ENCODE data around the gene GRID2IP.
"Not testable (repeated sequence)": the region's sequence is repeated elsewhere in the genome, so short reads cannot be mapped to it uniquely, and the experiment has no call there.

Gene GRID2IP

DNA sequence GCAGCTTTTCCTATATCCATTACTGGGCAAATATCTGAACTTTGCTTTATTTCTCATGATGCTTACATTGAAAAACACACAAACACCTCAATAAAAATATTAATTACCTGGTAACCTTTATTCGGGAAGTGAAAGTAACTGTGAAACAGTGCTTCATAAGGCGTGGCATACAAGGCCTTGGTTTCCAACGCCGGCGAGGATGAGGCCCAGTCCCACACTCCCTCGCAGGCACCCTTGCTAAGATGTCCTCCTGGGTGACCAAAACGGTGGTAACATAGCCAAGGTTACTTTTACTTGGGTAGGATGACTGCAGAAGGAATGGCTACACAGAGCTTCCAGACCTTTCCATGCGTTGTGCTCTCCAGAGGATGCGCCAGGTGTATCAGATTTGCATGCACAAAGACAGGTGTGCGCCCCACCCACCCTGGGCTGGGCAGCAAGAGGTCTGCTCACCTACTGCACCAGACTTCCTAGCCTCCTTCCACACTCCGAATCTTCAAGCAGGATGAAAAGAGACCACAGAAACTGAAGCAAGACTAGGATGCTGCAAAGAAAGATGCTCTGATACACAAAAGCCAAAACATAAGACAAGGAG is 90.2 kb downstream of the GRID2IP start:
- Histone ChIP-seq H3K27me3 (ENCODE audit: control insufficient read depth, low read length) (no peaks in the 10 kb centered on the region), H3K36me3 (ENCODE audit: control insufficient read depth, low read length) (peaks cover 46% of the 10 kb centered on the region), H3K27ac (ENCODE audit: low read depth, low read length) (no peak overlapping the region), H3K4me2 (ENCODE audit: low read length) (no peak overlapping the region), H3K4me1 (ENCODE audit: control insufficient read depth, low read length) (peaks cover 8% of the 10 kb centered on the region), H4K20me1 (ENCODE audit: control insufficient read depth, insufficient read depth, low read depth, low read length) (no peaks in the 10 kb centered on the region), H3K9me2 (replicated peaks; ENCODE audit: control insufficient read depth, low read length) (no peaks in the 10 kb centered on the region), H3K4me3 (ENCODE audit: low read length) (no peak overlapping the region), H3K9me3 (ENCODE audit: control insufficient read depth, insufficient read depth, low read length) (no peaks in the 10 kb centered on the region), H3K79me2 (ENCODE audit: control insufficient read depth, low read length) (no peaks in the 10 kb centered on the region), H3F3A (ENCODE audit: control insufficient read depth, insufficient read depth) (peaks cover 23% of the 10 kb centered on the region; the same call in 1 of the 2 replicates)
- TF ChIP-seq, protein P1, sequence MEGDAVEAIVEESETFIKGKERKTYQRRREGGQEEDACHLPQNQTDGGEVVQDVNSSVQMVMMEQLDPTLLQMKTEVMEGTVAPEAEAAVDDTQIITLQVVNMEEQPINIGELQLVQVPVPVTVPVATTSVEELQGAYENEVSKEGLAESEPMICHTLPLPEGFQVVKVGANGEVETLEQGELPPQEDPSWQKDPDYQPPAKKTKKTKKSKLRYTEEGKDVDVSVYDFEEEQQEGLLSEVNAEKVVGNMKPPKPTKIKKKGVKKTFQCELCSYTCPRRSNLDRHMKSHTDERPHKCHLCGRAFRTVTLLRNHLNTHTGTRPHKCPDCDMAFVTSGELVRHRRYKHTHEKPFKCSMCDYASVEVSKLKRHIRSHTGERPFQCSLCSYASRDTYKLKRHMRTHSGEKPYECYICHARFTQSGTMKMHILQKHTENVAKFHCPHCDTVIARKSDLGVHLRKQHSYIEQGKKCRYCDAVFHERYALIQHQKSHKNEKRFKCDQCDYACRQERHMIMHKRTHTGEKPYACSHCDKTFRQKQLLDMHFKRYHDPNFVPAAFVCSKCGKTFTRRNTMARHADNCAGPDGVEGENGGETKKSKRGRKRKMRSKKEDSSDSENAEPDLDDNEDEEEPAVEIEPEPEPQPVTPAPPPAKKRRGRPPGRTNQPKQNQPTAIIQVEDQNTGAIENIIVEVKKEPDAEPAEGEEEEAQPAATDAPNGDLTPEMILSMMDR (IDR thresholded peaks at IDR 0.05; ENCODE audit: low read depth, low read length, poor library complexity, severe bottlenecking), result no peak
- no peak for TF ChIP-seq EZH2phosphoT487 (IDR thresholded peaks at IDR 0.05; ENCODE audit: borderline replicate concordance, low read length)

DNA sequence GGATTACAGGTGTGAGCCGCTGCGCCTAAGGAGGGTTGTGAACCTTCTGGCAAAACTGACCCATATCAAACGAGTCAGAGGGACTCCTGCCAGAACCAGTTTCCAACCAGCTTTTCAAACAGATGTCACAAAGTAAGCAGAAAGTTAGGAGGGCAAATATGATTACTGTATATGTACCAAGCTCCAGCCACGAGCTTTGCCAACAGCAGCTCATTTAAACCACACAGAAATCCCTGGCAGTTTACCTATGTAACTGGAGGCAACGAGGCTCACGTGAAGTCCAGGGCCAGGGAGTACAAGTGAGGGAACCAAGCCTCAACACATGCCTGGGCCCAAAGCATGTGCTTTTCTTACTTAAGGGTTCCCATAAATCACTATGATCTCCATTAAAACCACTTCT is 91.0 kb downstream of the GRID2IP start:
- no peaks in the 10 kb centered on the region for H3K9me2 ChIP-seq (replicated peaks; ENCODE audit: control insufficient read depth, low read length)
- H3K4me1 ChIP-seq (ENCODE audit: control insufficient read depth, low read length), result peaks cover 15% of the 10 kb centered on the region
- no peak overlapping the region for H3K4me3 ChIP-seq (ENCODE audit: low read length)
- TF ChIP-seq, protein P1 (IDR thresholded peaks at IDR 0.05; ENCODE audit: low read depth, low read length, poor library complexity, severe bottlenecking), result no peak
- TF ChIP-seq EZH2phosphoT487 (IDR thresholded peaks at IDR 0.05; ENCODE audit: borderline replicate concordance, low read length), result no peak
- no peaks in the 10 kb centered on the region for H3K9me3 ChIP-seq (ENCODE audit: control insufficient read depth, insufficient read depth, low read length)
- no peak overlapping the region for H3K27ac ChIP-seq (ENCODE audit: low read depth, low read length)
- peaks cover 38% of the 10 kb centered on the region for H3K36me3 ChIP-seq (ENCODE audit: control insufficient read depth, low read length)
- H3K79me2 ChIP-seq (ENCODE audit: control insufficient read depth, low read length), result no peaks in the 10 kb centered on the region
- no peak overlapping the region for H3K4me2 ChIP-seq (ENCODE audit: low read length)
- H4K20me1 ChIP-seq (ENCODE audit: control insufficient read depth, insufficient read depth, low read depth, low read length), result no peaks in the 10 kb centered on the region
- H3F3A ChIP-seq (ENCODE audit: control insufficient read depth, insufficient read depth), result peaks cover 23% of the 10 kb centered on the region
- H3K27me3 ChIP-seq (ENCODE audit: control insufficient read depth, low read length), result no peaks in the 10 kb centered on the region

DNA sequence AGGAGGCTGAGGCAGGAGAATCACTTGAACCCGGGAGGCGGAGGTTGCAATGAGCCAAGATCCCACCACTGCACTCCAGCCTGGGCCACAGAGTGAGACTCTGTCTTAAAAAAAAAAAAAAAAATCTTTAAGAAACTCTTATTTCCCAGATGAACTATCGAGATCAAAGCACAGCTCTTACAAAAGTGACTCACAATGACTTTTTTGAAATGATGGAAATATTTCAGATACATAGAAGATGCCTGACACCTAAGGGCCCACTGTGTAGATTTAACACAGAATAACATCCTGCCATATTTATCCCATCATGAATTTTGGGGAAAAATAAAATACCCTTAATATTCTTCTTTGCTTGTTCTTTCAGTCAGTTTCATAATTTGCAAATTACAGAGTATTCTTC is 92.6 kb downstream of the GRID2IP start:
- H3K27me3 ChIP-seq (ENCODE audit: control insufficient read depth, low read length); H3K4me3 ChIP-seq (ENCODE audit: low read length); H4K20me1 ChIP-seq (ENCODE audit: control insufficient read depth, insufficient read depth, low read depth, low read length); H3K9me3 ChIP-seq (ENCODE audit: control insufficient read depth, insufficient read depth, low read length); H3K9me2 ChIP-seq (replicated peaks; ENCODE audit: control insufficient read depth, low read length); H3K27ac ChIP-seq (ENCODE audit: low read depth, low read length); H3K79me2 ChIP-seq (ENCODE audit: control insufficient read depth, low read length); H3K4me2 ChIP-seq (ENCODE audit: low read length): not testable (repeated sequence)
- Histone ChIP-seq H3F3A (ENCODE audit: control insufficient read depth, insufficient read depth) (peaks cover 23% of the 10 kb centered on the region), H3K36me3 (ENCODE audit: control insufficient read depth, low read length) (peaks cover 34% of the 10 kb centered on the region), H3K4me1 (ENCODE audit: control insufficient read depth, low read length) (peaks cover 16% of the 10 kb centered on the region)

DNA sequence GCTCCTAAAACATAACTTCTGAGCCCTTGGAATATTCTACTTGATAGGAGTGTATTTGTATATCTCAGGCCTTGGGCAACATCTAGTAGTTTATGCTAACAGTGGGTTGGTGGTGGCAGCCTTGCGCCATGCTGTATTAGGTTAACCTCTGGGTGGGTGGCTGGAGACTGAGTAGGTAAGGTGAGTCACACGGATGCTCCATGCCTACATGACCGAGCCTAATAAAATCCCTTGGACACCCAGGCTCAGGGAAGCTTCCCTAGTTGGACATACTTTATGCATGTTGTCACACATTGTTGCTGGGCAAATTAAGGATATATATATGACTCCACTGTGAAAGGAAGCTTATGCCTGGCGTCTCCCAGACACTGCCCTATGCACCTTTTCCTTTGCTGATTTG is 97.5 kb downstream of the GRID2IP start:
- no peaks in the 10 kb centered on the region for H3K36me3 ChIP-seq (ENCODE audit: control insufficient read depth, low read length)
- H3K9me3 ChIP-seq (ENCODE audit: control insufficient read depth, insufficient read depth, low read length), result no peaks in the 10 kb centered on the region
- no peaks in the 10 kb centered on the region for H3K27me3 ChIP-seq (ENCODE audit: control insufficient read depth, low read length)
- H3F3A ChIP-seq (ENCODE audit: control insufficient read depth, insufficient read depth), result peaks cover 1% of the 10 kb centered on the region; the same call in 1 of the 2 replicates
- H3K79me2 ChIP-seq (ENCODE audit: control insufficient read depth, low read length), result peaks cover 4% of the 10 kb centered on the region; the same call in 1 of the 2 replicates
- no peak overlapping the region for H3K27ac ChIP-seq (ENCODE audit: low read depth, low read length)
- TF ChIP-seq, protein P1 (IDR thresholded peaks at IDR 0.05; ENCODE audit: low read depth, low read length, poor library complexity, severe bottlenecking), result no peak
- no peak for TF ChIP-seq EZH2phosphoT487 (IDR thresholded peaks at IDR 0.05; ENCODE audit: borderline replicate concordance, low read length)
- no peak overlapping the region for H3K4me3 ChIP-seq (ENCODE audit: low read length)
- H3K9me2 ChIP-seq (replicated peaks; ENCODE audit: control insufficient read depth, low read length), result no peaks in the 10 kb centered on the region
- no peak overlapping the region for H3K4me2 ChIP-seq (ENCODE audit: low read length)
- no peaks in the 10 kb centered on the region for H4K20me1 ChIP-seq (ENCODE audit: control insufficient read depth, insufficient read depth, low read depth, low read length)
- H3K4me1 ChIP-seq (ENCODE audit: control insufficient read depth, low read length), result peaks cover 14% of the 10 kb centered on the region
